Superior temporal gyrus (tissue), 1 donor: ENCODE measurements around the gene FBXW11.
"Not testable (repeated sequence)": the region's sequence is repeated elsewhere in the genome, so short reads cannot be mapped to it uniquely, and the experiment has no call there.

Experiments
- DNase-seq: peaks from one replicate; pipeline ENCODE4 v3.0.0-alpha.2; 2016; ENCODE audit errors: extremely low spot score

FBXW11 gene

DNA sequence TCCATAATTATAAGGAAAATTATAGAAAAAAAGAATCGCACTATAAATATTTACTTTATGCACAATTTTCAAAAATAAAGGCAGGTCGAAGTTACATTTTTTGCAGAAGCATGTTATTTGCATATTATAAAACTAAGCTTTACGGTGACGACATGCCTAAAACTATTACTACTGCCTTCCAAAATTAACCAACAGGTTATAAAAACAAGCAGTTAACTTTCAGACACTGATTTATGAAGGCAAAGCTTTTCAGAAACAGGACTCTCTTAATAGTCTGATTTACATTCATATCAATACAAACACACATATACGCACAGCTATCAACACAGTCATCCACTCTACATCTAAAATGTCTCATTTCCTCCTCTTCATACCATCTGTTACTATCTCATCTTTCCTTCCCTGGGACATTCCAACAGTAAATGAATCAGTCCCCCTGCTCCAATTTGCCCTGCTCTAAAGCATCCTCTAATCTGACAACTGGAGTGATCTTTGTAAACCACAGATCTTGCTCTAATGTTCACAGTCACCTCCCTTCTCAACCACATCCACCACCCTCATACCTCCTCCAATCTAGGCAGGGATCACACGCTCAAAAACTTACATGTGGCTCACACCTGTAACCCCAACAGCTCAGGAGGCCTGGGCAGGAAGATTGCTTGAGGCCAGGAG is 21.6 kb downstream of the FBXW11 start:
- DNase-seq, result no peak

DNA sequence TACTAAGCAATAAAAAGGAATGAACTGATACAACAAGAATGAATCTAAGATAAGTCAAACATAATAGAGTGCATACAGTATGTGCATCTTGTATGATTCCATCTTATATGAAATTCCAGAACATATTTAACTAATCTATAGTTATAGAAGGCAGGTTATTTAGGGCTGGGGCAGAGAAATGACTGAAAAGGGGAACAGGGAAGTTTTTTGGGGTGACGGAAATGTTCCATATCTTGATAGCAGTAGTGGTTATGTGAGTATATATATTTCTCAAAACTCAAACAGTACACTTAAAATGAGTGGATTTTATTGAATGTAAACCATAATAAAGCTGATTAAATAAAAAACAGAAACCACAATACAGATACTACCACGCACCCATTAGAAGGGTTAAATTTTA is 24.6 kb downstream of the FBXW11 start:
- DNase-seq, result no peak

DNA sequence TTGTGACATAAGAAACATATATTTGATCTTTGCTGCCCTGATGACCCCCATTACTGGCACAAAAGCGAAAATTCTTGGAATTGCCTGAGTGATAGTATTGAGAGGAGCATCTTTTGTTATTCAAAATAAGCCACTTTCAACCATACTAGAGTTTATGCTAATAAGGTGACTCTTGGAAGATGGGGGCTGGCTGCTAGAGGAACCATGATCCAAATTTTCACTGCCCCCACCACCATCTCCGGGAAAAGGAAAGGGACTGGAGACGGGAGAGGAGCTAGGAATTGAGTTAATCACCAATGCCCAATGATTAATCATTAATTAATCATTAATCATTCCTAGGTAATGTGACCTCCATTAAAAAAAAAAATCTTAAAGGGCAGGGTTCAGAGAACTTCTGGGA is 25.6 kb downstream of the FBXW11 start:
- no peak for DNase-seq

DNA sequence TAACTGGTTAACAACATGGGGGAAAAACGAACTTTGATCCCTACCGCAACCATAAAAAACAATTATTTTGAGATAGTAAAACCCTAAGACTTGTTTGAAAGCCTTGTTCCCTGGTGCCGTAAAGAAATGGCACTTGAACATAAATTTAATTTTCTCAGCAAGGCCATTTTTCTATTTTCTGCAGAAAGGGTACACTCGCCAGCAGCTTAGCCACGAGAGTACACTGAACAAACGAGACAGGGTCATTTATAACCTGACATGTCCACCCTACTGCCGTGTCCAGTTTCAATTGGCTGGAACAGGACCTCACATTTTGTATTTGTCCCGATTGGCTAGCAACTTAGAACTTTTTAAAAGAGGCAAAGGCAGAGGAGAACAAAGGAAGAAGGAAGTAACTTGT is 26.8 kb downstream of the FBXW11 start:
- no peak for DNase-seq

DNA sequence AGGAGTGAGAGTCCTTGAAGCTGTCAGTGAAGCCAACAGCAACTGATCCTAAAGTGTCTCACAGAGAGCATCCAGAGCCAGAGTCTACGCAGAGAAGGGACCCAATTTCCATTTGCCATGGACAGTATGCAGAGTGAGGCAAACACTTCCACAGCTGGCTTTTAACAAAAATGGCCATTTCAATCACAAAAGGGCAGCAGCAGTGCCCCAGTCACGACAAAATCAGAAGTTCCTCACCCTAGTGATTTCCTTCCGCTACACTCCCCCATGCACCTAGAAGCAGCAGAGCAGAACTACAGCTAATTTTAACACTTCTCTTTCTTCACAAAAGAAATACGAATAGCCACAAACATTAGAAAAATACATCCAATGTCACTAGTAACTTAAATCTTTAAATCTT is 27.9 kb downstream of the FBXW11 start:
- no peak for DNase-seq

DNA sequence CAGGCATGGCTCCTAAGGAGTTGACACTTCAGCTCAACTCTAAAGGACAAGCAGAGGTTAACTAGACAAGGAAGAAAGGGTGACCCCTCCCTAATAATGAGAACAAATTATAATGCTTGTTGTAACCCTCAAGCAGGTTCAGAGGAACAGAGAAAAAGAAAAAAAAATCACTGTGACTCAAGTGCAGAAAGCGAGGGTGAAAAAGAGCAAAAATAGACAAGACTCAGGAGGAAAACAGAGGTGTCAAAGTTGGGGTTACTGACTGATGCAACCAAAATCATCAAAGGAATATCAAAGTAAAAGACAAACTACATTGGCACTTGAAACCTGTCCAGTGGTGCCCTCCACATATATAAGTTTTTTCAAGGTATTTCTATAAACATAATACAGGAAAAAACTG is 28.4 kb downstream of the FBXW11 start:
- no peak for DNase-seq

DNA sequence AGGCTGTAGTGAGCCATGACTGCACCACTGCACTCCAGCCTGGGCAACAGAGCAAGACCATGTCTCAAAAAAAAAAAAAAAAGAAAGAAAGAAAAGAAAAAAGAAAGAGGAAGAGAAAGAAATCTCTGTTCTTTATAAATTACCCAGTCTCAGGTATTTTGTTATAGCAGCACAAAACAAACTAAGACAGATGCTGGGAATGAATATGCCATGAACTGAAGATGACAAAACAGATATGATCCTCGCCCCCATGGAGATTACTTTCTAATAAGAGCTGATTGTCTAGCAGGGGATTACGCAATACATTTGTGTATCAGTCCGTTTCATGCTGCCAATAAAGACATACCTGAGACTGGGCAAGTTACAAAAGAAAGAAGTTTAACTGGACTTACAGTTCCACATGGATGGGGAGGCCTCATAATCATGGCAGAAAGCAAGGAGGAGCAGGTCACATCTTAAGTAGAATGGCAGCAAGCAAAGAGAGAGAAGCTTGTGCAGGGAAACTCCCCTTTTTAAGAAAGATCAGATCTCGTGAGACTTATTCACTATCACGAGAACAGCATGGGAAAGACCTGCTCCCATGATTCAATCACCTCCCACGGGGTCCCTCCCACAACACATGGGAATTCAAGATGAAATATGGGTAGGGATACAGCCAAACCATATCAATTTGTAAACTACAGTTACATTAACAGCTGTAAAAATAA is 29.0 kb downstream of the FBXW11 start:
- not testable (repeated sequence) for DNase-seq

DNA sequence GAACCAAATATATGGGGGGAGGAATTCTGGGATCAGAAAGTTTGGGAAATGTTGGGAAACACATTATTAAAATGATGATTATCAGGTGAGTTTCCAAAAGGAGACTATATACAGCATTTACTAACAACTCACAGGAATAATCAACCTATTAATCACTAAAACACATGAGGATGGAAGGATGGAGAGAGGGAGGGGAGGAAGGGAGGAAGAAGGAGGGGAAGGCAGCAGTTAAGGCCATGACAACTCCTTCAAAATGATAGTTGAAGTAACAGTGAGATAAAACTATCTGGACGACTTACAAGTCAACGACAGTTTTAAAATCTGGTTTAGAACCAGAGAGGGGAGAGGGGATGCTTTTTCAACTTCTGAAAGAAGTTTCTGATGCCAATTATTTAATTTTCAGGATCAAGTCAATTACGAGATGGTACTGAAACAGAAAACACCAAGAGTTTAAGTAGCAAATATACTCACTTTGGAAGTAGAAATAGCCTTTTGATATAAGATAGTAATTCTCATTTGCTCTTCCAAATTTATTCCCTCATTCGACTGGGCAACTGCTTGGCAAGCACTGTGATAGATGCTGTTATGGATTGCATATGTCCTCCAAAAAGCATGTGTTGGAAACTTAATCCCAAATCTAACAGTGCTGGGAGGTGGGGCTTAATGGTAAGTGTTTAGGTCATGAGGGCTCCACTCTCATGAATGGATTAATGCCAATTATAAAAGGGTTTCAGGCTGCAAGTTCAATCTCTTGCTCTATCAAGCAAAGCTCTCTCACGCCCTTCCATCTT is 30.4 kb downstream of the FBXW11 start:
- DNase-seq, result no peak

DNA sequence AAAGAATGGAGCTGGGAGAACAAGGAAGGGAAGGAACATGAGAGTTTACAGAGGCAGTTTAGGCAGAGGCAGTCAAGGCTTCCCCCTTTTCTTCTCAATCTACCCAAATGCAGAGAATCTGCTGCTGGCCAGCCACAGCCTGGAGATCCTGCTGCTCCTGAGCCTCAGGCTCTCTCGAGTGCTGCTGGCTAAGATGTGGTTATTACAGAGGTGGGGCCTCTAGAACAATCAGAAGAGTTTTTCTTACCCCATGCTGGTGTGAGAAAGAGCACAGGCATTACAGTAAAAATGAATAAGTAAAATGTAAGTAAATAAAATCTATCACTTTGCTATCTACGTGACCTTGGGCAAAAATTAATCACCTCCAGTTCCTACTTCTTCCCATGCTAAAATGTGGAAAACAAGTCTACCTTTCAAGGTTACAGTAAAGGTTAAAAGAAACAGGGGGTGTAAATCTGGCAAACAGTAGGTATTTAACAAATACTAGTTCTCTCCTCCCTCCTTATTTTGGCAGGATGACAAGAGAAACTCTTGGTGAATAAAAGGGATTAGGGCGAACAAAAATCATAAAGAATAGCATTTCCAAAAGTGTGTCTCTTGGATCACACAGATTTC is 31.1 kb downstream of the FBXW11 start:
- no peak for DNase-seq

DNA sequence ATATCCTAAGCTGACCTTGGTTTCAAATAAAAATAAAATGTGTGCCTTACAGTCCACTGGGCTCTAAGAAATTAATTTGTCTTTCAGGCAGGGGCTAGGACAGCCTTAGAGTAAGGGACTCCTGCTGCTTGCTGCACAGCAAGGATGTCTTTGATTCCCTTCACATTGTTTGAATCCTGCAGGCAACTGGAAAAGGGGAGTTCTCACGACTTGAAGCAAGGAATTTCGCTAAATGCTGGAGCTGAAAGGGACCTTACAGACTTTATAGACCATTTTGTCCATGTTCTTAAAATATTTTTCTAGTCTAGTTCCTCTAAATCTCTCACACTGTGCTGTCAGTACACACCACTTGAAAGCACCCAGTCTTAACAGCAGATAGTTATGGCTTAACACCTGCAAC is 35.6 kb downstream of the FBXW11 start:
- DNase-seq, result no peak

DNA sequence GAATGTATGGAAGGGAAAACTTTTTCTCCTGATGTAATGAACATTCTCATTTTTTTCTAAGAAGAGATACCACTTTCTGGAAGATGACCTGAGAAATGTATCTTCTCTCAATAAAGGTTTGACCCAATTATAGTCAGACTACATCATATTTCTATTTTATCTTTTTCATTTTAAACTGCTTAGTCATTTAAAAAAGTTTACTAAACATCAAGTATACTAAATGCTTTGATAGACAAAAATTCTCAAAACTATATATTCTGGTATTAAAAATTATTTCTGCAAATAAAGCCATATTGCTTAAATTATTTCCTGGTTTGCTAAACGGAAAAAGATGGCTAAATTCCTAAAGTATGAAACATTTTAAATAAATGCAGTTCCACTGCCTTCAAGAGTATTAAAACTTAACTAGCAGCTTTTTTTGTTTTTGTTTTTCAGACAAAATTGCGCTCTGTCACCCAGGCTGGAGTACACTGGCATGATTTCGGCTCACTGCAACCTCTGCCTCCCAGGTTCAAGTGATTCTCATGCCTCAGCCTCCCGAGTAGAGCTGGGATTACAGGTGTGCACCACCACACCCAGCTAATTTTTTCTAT is 37.1 kb downstream of the FBXW11 start:
- no peak for DNase-seq

DNA sequence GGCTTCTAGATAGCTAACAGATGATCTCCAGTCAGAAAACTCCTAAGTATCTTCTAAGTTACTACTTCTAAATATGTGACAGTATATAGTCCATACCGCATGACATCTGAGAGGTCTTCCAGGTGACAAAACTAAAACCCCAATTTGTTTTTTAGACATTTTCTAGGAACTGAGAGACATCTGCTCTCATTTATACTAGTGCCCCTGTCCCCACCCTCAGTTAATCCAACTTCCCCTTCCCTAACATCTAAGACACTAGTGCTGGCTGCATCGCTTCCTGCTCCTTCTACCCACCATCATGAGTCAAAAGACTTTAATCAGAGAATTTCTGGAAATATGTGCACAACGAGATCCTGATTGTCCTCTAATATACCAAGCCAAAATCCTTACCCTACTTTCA is 37.9 kb downstream of the FBXW11 start:
- no peak for DNase-seq

DNA sequence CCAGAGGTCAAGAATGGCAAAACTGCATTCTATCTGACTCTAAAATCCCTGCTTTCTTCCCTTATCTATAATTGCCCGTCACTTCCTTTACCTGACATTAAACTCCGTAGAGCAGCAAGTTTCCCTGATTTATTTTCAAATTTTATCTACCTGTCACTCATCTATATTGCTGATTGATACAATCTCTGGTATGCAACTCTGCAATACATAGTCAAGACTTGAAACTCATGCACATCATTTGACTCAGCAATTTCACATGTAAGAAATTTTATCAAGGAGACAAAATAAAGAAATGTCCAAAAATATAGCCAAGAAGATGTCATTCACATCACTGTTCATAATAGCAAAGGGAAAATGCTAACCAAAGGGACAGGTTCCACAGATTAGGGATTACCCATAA is 39.5 kb downstream of the FBXW11 start:
- DNase-seq, result no peak

DNA sequence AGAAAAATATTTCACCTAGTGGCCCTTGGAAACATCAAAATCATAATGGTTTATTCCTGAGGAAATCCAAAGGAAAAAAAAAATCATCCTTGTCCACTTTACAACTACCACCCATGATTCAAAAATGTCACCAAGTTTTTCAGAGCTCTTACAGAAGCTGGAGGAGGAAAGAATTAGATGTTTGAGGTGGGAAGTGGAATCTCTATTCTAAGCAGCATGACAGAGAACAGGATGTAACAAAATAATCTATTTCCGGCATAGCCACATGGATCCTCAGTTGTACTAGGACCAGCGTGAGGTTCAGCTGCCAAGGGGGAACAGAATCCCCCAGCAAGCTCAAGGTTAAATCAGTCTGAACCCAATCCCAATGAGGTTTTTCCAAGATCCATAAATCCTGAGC is 40.2 kb downstream of the FBXW11 start:
- DNase-seq, result peak; percentile 43

DNA sequence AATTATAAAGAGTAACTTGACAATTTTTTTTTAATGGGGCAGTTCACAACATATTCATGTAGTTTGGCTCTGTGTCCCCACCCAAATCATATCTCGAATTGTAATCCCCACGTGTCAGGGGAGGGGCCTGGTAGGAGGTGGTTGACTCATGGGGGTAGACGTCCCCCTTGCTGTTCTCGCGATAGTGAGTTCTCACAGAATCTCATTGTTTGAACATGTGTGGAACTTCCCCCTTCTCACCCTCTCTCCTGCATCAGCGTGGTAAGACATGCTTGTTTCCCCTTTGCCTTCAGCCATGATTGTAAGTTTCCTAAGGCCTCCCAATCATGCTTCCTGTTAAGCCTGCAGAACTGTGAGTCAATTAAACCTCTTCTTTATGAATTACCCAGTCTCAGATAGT is 40.7 kb downstream of the FBXW11 start:
- DNase-seq, result no peak

DNA sequence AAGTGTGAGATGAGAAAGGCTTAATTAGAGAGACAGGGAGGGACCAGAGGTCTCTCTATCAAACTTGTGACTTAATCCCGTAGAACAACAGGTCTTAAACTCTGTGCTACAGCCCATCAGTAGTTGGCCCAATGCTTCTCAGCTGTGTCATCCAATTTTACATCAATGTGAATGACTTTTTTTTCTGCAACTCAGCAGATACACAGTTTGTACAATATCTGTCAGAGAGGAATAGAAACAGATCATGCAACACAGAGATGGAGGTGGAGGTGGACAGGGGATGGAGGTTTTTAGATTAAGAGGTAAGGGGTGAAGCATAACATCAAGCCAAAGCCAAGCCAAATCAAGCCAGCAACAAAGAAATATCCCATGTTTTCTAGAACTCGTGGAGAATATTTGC is 43.0 kb downstream of the FBXW11 start:
- no peak for DNase-seq

DNA sequence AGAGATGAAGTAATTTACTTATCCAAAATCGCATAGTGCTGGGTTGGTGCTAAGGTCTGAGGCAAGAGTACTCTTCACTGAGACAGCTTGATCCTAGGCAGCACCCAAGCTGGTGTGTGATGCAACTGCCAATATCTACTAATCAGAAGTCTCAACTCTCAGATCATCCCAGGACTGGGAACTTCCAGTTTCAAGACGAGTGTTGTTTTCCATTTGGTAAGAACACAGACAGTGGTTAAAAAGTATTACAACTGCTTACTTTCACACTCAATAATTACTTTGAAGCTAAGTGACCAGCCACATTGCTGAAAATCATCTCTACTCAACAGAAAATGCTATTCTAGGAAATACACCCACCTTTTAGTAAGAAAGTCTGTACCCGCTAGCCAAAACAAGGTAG is 45.3 kb downstream of the FBXW11 start:
- DNase-seq, result no peak

DNA sequence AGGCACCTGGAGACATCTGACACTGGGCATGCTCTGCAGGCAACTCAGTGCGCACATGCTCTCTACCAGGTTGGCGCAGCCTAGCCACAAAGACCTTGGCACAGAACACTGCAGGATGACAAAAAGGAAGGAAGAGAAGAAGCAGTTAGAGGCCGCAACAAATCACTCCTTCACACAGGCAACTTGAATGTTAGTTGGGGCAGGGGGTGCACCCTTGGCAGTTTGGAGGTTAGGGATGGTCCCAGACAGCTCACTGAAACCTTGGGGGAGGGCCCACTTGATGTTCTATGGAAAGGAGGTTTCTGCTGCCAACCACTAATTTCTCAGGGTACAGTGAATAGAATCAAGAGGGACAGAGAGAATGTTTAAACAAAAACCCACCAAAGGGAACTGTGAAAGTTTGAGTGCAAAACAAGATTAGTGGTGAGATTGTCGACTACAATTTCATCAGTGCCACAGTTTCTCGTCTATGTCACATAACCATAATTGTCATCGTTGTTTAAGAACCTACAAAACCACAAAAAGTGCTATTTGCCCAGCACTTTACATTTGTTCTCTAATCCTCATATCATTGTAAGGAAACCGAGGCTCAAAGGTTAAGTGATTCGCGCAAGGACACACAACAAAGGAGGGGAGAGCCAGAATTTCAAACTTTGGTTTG is 48.7 kb downstream of the FBXW11 start:
- DNase-seq, result no peak

DNA sequence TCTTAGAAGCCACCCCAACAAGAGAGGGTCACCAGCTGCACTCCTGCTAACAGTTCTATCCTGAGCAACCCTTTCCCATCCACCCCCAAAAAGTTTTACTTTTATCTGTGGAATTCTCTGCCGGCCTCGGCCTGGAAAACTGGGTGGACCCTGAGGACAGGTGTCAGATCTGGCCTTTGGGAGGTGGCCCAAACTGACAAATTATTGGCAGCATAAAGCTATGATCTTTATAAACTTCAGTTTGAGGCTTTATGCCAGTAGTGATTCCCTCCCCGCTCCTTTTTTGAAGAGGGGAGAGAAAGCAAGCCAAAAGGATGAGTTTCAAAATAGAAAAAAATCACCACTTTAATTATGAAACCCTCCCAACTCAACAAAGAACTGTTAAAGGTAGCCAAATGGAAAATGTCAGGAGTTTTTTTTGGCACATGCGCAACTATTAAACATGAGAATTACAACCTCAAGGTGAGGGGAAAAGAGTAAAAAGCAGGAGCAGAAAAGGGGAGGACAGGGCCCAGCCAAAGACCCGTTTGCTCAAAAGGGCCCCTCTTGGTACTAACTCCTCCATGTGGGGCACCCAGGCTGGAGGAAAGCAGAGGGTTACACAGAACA is 49.4 kb downstream of the FBXW11 start:
- DNase-seq, result no peak

DNA sequence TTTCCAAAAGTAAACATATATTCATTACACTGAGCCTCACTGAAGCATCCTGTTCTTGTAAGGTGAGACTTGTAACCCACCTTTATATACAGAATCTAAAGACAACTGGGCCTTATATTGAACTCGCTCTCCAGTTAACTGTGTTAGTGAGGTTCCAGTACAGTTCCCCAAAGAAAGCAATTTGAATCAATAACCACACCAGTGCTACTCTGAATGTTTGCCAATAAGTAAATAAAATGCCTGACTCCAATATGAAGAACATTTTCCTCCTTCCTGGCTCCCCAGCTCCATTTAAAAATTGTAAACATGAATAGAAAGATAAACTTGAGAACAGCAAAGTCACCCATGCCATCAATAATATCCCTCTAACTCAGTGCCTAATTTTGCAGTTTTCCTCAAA is 50.1 kb downstream of the FBXW11 start:
- no peak for DNase-seq

DNA sequence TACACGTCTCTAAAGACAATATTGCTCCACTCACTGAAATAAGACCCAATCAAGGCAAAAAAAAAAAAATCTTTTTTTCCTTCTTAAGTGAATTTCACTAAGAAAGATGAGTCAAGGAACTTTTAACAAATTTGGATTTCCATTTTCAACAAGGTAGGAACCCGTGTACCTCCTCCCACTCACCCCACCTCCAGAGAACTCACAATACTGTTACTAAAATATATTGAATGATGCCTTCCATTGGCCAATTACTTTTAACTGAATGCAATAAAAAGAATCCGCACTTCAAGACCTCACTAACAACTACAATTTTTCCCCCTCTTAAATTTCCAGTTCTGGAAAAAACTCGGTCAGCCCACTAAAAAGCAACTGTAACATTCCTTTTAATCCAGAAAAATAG is 50.7 kb downstream of the FBXW11 start:
- no peak for DNase-seq
